GM19193 (cell line): ENCODE data around the gene COQ8A.

Experiments
- POLR2A ChIP-seq: IDR thresholded peaks from 4 replicates; pipeline ENCODE4 v1.6.1; 2011; ENCODE audit not compliant: insufficient read depth, insufficient read length; ENCODE audit errors: extremely low read depth

Gene COQ8A

GRCh38 chr1:226940029-226940805 is at the start of gene COQ8A:
COQ8A (plus strand) TSS chr1:226940294; CDS start chr1:226961386, 21,092 bp downstream.
- no peak for TF ChIP-seq POLR2A

GRCh38 chr1:226890331-226891108 is 49.6 kb upstream of the COQ8A start:
- TF ChIP-seq POLR2A, result no peak

DNA sequence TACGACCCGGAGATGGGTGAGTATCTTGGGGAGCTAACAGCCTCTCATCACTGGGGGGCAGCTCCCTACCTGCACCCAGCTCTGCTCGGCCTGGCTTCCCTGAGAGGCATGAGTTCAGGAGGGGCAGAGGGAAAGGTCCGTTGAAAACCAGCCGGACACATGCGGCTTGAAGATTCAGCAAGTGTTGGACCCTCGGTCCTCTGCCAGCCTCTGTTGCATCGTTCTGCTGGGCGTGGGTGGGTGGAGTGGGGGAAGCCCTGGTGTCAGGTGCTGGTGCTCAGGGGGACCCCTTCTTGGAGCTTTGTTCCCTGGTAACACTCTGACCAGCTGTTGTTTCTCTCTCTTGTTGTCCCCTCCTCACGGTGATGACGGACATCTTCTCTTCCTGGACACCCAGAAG is 48.7 kb upstream of the COQ8A start:
- no peak for TF ChIP-seq POLR2A

- no peak for TF ChIP-seq POLR2A
Measured at GRCh38 chr1:226891846-226892523, 48.1 kb upstream of the COQ8A start.

DNA sequence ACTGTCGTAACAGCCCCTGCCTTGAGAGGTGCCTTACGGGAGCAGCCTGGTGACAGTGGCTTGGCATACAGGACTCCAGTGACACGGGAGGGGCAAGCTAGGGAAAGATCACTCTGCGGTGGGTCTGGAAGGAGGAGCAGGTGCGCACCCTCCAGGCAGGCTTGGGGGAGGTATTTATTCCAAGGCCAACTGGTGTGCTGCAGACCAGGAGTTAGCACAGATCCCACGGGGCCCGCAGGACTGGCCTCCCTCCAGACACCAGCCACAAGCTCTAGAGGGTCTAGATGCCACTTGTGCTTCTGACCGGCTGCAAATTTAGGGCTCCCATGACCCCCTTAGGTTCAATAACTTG is 47.6 kb upstream of the COQ8A start:
- no peak for TF ChIP-seq POLR2A

DNA sequence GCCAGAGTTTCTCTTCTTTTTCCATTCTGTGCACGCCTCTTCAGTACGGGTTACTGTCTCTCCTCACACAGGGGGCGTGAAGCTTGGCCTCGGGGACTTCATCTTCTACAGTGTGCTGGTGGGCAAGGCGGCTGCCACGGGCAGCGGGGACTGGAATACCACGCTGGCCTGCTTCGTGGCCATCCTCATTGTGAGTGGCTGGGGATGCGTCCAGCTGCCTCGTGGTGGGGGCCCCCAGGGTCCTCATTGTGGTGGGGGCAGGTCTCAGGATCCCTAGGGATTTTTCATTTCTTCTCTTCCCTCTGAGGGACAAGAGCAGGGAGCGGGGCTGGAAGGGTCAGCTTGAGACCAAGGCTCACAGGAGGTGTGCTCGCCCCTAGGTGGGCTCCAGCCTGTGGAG is 46.2 kb upstream of the COQ8A start:
- no peak for TF ChIP-seq POLR2A

DNA sequence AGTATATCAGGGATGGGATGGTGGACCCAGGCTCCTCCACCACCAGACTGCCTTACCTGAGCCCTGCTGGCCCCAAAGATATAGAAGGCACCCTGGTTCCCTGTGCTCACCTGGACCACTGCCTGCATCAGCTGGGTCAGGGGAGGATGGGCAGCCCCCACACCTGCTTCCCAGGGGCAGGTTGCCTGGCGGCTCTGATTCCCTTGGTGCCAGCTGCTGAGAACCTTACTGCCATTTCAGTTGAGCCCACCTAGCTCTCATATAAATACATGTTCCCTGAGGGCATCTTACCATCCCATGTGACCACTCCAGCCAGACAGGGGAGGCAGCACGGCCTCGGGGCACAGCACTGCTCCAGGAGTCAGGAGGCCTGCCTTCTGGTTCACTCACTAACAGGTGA is 45.3 kb upstream of the COQ8A start:
- TF ChIP-seq POLR2A, result no peak

GRCh38 chr1:226895644-226896043 is 44.5 kb upstream of the COQ8A start:
- no peak for TF ChIP-seq POLR2A

DNA sequence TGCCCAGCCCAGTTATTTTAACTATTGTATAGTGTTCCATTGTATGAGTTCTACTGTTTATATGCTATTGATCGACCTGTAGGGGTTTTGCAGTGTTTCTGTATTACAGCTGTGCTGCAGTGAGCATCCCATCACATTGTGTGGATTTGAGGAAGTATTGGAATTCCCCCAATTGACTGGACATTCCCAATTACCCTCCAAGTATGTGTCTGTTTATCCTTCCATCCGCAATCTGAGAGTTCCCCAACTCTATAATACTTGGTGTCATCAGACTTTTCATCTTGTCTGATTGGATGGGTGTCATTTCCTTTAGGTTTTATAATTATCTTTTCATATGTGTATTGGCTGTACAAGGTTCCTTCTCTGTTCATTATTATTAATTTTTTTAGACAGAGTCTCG is 41.8 kb upstream of the COQ8A start:
- no peak for TF ChIP-seq POLR2A

GRCh38 chr1:226901421-226901820 is 38.7 kb upstream of the COQ8A start:
- no peak for TF ChIP-seq POLR2A

GRCh38 chr1:226902601-226903000 is 37.5 kb upstream of the COQ8A start:
- TF ChIP-seq POLR2A, result no peak

DNA sequence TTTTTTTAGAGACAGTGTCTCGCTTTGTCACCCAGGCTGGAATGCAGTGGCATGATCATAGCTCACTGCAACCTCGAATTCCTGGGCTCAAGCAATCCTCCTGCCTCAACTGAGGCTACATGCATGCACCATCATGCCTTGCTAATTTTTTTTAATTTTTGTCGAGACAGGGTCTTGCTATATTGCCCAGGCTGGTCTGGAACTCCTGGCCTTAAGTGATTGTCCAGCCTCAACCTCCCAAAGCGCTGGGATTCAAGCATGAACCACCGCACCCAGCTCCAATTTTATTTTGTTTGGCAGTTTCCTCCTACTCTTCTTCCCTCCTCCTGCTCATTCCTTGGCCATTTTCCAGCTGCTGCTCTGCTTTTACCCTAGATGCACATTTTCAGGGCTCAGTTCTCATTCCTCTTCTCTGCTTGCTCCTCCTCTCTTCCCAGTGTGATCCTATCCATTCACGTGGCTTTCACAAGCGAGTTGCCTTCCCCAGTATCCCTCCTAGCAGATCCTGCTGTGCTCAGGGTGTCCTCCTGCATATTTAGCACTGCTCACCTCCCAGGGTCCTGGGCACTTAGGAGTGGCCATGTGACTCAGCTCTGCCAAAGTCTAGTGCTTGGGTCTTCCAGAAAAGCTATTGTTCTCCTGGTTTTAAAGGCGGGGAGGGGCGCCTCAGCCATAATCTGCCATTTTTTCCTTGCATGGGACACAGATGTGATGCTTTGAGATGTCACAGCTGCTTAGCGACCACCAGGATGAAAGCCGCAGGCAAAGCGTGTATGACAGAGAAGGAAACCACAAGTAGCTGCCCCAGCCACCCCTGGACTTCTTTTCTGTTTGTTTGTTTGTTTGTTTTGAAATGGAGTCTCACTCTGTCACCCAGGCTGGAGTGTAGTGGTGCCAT is 36.0 kb upstream of the COQ8A start:
- TF ChIP-seq POLR2A, result no peak

DNA sequence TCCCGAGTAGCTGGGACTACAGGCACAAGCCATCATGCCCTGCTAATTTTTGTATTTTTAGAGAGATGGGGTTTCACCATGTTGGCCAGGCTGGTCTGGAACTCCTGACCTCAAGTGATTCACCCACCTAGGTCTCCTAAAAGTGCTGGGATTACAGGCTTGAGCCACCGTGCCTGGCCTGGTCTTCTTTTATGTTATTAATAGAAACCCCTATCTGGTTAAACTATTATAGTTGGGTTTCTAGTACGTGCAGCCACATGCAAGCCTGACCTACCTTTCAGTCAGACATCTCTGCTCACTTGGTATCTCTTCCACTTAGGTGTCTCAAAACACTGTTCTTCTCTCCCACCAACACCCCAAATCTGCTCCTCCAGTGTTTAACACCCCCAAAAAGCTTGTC is 35.3 kb upstream of the COQ8A start:
- TF ChIP-seq POLR2A, result no peak

- TF ChIP-seq POLR2A, result no peak
Measured at GRCh38 chr1:226908419-226908818, 31.7 kb upstream of the COQ8A start.

DNA sequence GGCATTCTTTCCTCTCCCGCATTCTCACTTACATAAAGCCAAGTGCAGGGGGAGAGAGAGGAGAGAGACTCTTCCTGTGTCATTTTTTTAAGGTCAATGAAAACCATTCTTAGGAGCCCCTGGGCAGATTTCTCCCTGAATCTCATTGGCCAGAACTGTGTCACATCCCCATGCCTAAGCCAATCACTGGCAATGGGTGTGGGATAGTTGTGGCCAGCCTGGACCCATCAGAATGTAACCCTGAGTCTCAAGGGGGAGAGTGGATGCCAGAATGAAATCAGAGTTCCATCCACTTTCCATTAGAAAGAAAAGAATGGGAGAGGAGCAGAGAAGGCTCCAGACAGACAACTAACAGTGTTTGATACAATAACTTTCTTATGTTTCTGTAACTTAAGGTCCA is 31.2 kb upstream of the COQ8A start:
- no peak for TF ChIP-seq POLR2A
